HCT116 (cell line): ENCODE results near the gene MMP24. TPM values are rescaled to one million over a fixed set of nuclear protein-coding genes. Genes with fewer than 3 reads are reported as not detected.
"Not testable (repeated sequence)": the region's sequence is repeated elsewhere in the genome, so short reads cannot be mapped to it uniquely, and the experiment has no call there.

Experiments
- ATAC-seq: fragments of 200-7000 bp; cut with Tn5 transposase; 2 replicates; pipeline ENCODE4 v1.9.1; 2020; ENCODE audit warnings: mild to moderate bottlenecking, moderate library complexity
- BruUV-seq: library from RNA; stranded (reverse); fragments of 400-500 nt; replicated peaks from 2 replicates; lab custom pipeline; 2021; lab: Mats Ljungman, UMichigan
- CTCF ChIA-PET: fragments of 300-600 bp; sonication (Branson Sonifier 250); formaldehyde crosslinking; loops from one replicate; lab custom pipeline; 2021; ENCODE audit warnings: antibody characterized with exemption; lab: Charles Lee
- POLR2A ChIA-PET: fragments of 300-600, 350-600 bp; sonication (Branson Sonifier 250); formaldehyde crosslinking; loops from one replicate; lab custom pipeline; 2021; ENCODE audit warnings: antibody characterized with exemption; lab: Charles Lee
- RAD21 ChIA-PET, 2 experiments: fragments of 300-600 bp; sonication (Branson Sonifier 250); formaldehyde crosslinking; loops; one replicate each; lab custom pipeline; 2023; ENCODE audit warnings: low total read pairs in 2 of 2; ENCODE audit not compliant: uncharacterized antibody in 2 of 2, unreplicated experiment in 2 of 2, low non-redundant PET in 1 of 2; lab: Charles Lee
- DNase-seq: peaks from one replicate; pipeline ENCODE4 v3.0.0-alpha.2; 2010; ENCODE audit warnings: low read depth, low spot score
- H2AFZ ChIP-seq: fragments of 200-600 bp; shearing (Covaris generic), sonication (generic); 2 replicates; pipeline ENCODE4 v1.6.1; 2017; ENCODE audit warnings: low read depth, mixed run types, mixed read lengths, antibody characterized with exemption, low read length; ENCODE audit not compliant: poor library complexity, severe bottlenecking
- H3K27ac ChIP-seq: 2 replicates; pipeline ENCODE4 v1.5.1; 2012; ENCODE audit warnings: low read depth, low read length
- H3K27me3 ChIP-seq: fragments of 200-600 bp; sonication (generic); 2 replicates; pipeline ENCODE4 v1.6.1; 2016; ENCODE audit warnings: mixed run types, low read length, mixed read lengths; ENCODE audit not compliant: insufficient read depth
- H3K36me3 ChIP-seq, 2 experiments: fragments of 200-500 bp in 1 of 2; fragments of 200-600 bp in 1 of 2; sonication (Bioruptor generic) in 1 of 2; sonication (generic) in 1 of 2; 2 replicates each; pipeline versions ENCODE4 v1.5.1 to v1.6.1; 2014 to 2016; ENCODE audit warnings: low read length in 2 of 2, inconsistent platforms in 1 of 2, mixed read lengths in 1 of 2, mixed run types in 1 of 2; ENCODE audit not compliant: insufficient read depth in 2 of 2, control insufficient read depth in 1 of 2
- H3K4me1 ChIP-seq, 2 experiments: fragments of 200-600 bp in 1 of 2; sonication (generic) in 1 of 2; 2 replicates each; pipeline versions ENCODE4 v1.5.1 to v1.6.1; 2012 to 2017; ENCODE audit warnings: low read length in 2 of 2, inconsistent platforms in 1 of 2, mild to moderate bottlenecking in 1 of 2, mixed read lengths in 1 of 2, mixed run types in 1 of 2, moderate library complexity in 1 of 2; ENCODE audit not compliant: insufficient read depth in 2 of 2, control insufficient read depth in 1 of 2
- H3K4me2 ChIP-seq: fragments of 200-600 bp; sonication (generic); 2 replicates; pipeline ENCODE4 v1.6.1; 2017; ENCODE audit warnings: mixed run types, low read length, mixed read lengths
- H3K4me3 ChIP-seq, 2 experiments: fragments of 200-600 bp in 1 of 2; sonication (generic) in 1 of 2; replicated peaks in 1 of 2; 2 replicates each; pipeline ENCODE4 v1.5.1; 2011 to 2016; ENCODE audit warnings: low read length in 2 of 2, control low read depth in 1 of 2, low read depth in 1 of 2, mild to moderate bottlenecking in 1 of 2, mixed read lengths in 1 of 2, mixed run types in 1 of 2
- H3K79me2 ChIP-seq: fragments of 200-600 bp; sonication (generic); 2 replicates; pipeline ENCODE4 v1.6.1; 2017; ENCODE audit warnings: mild to moderate bottlenecking, mixed run types, low read length, moderate library complexity, mixed read lengths; ENCODE audit not compliant: insufficient read depth
- H3K9ac ChIP-seq: fragments of 200-600 bp; sonication (generic); 2 replicates; pipeline ENCODE4 v1.6.1; 2016; ENCODE audit warnings: low read length, mixed read lengths
- H3K9me2 ChIP-seq: fragments of 200-600 bp; sonication (generic), shearing (Covaris generic); 2 replicates; pipeline ENCODE4 v1.6.1; 2017; ENCODE audit warnings: mixed run types, mild to moderate bottlenecking, moderate library complexity; ENCODE audit not compliant: insufficient read depth
- H3K9me3 ChIP-seq, 2 experiments: fragments of 200-500 bp in 1 of 2; fragments of 200-600 bp in 1 of 2; sonication (Bioruptor generic) in 1 of 2; sonication (generic) in 1 of 2; 2 replicates each; pipeline ENCODE4 v1.6.1; 2014 to 2017; ENCODE audit warnings: low read length in 2 of 2, mixed read lengths in 2 of 2, inconsistent platforms in 1 of 2, low read depth in 1 of 2, mild to moderate bottlenecking in 1 of 2, mixed run types in 1 of 2, moderate library complexity in 1 of 2; ENCODE audit not compliant: control insufficient read depth in 1 of 2, insufficient read depth in 1 of 2
- H4K20me1 ChIP-seq: fragments of 200-600 bp; sonication (generic), shearing (Covaris generic); 2 replicates; pipeline ENCODE4 v1.6.1; 2017; ENCODE audit warnings: mixed run types, mild to moderate bottlenecking, moderate library complexity; ENCODE audit not compliant: insufficient read depth
- CTCF ChIP-seq, 3 experiments: fragments of 200-600 bp in 1 of 3; sonication (generic) in 1 of 3; IDR thresholded peaks in 2 of 3; conservative IDR thresholded peaks in 1 of 3; 2 replicates each; pipeline ENCODE4 v1.5.1; 2012 to 2017; ENCODE audit warnings: low read depth in 2 of 3, low read length in 2 of 3, antibody characterized with exemption in 1 of 3, borderline replicate concordance in 1 of 3, control low read depth in 1 of 3, mild to moderate bottlenecking in 1 of 3, mixed read lengths in 1 of 3, mixed run types in 1 of 3, moderate library complexity in 1 of 3; ENCODE audit not compliant: insufficient read depth in 1 of 3
- EGR1 ChIP-seq: IDR thresholded peaks from 2 replicates; pipeline ENCODE4 v1.6.1; 2012; ENCODE audit warnings: low read depth
- intact Hi-C: fragments of 100-400 bp; cut with micrococcal nuclease; formaldehyde crosslinking; loops from 2 replicates; pipeline ENCODE4 v1.10.0; 2022
- total RNA-seq: library from RNA; stranded (reverse); gene quantifications from one replicate; pipeline ENCODE4 v1.2.1, GENCODE V29; 2021; ENCODE audit not compliant: unreplicated experiment

MMP24 gene
- total RNA-seq, 1 experiment from 2014 or later, result not detected

GRCh38 chr20:35262731-35263531, 36.4 kb downstream of the MMP24 start:
- H3K4me1 ChIP-seq, result peaks cover 23% of the 10 kb centered on the region in 2 experiments
- intact Hi-C loops, result loop anchor here (10.0 kb wide), 1 partner anchor 388 kb away; the partner anchor contains the start of genes ACSS2 and GGT7
- H3K27me3 ChIP-seq, H2AFZ ChIP-seq, H3K79me2 ChIP-seq, H3K9me2 ChIP-seq, BruUV-seq, H3K36me3 ChIP-seq, RAD21 ChIA-PET, H4K20me1 ChIP-seq, DNase-seq, H3K9me3 ChIP-seq: not testable (repeated sequence)
- peak in 2 of 3 experiments; percentile 17 to 26; a peak in 2 of 6 replicates for TF ChIP-seq CTCF (IDR thresholded peaks at IDR 0.05 in 2 of 3, conservative IDR thresholded peaks at IDR 0.05 in 1 of 3; ENCODE audit: borderline replicate concordance in 1 of 3, insufficient read depth in 1 of 3, low read depth in 2 of 3, low read length in 2 of 3)
- TF ChIP-seq EGR1, result peak; percentile 39; the same call in 1 of the 2 replicates
- peak overlapping the region; percentile 74 for H3K27ac ChIP-seq
- H3K9ac ChIP-seq, result peak overlapping the region; percentile 25
- H3K4me3 ChIP-seq, result peak overlapping the region in 1 of 2 experiments; percentile 31; a peak in 2 of 4 replicates
- ChIA-PET CTCF (interaction anchor here (0.6 to 1.5 kb wide), 3 partner anchors 8 to 755 kb away, joined by 3 to 4 read pairs (median 3); no protein-coding TSS in a partner anchor), POLR2A (interaction anchor here (0.6 to 1.0 kb wide), 2 partner anchors 15 to 122 kb away, joined by 4 to 5 read pairs; partner anchors contain the start of gene MMP24OS)
- ATAC-seq, result peak; percentile 88
- peak overlapping the region; percentile 74 for H3K4me2 ChIP-seq
